Astrocyte (in vitro differentiated cells and primary cell): ENCODE results near the gene CERS6.

ENCODE experiments used
- EZH2 ChIP-seq: IDR thresholded peaks from 2 replicates; pipeline ENCODE4 v1.6.1; 2012; ENCODE audit warnings: mild to moderate bottlenecking, low read length, inconsistent platforms; ENCODE audit not compliant: insufficient read depth
- TF ChIP-seq, protein P1 (sequence below): IDR thresholded peaks from 2 replicates; pipeline ENCODE4 v1.5.1; 2011; ENCODE audit warnings: low read depth, mild to moderate bottlenecking, inconsistent platforms, low read length, moderate library complexity; ENCODE audit not compliant: insufficient read depth

DNA sequence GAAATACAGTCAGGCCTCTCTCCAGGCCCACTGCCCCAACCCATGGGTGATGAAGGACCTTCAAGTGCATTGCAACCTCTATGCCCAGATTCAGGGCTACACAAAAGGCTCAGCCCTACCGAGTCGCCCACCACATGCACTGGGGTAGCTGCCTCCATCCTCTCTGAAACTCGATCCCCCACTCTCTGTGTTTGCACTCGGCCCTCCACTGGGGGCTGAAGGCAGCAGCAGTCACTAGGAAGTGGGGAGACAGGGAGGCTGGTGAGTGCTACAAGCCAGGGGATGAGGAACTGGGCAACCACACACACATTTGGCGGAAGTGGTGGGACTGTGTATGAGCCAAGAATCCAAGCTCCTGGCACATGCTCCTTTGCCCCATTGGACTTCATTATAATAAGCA, 94.6 kb downstream of the CERS6 start:
- TF ChIP-seq, protein P1, sequence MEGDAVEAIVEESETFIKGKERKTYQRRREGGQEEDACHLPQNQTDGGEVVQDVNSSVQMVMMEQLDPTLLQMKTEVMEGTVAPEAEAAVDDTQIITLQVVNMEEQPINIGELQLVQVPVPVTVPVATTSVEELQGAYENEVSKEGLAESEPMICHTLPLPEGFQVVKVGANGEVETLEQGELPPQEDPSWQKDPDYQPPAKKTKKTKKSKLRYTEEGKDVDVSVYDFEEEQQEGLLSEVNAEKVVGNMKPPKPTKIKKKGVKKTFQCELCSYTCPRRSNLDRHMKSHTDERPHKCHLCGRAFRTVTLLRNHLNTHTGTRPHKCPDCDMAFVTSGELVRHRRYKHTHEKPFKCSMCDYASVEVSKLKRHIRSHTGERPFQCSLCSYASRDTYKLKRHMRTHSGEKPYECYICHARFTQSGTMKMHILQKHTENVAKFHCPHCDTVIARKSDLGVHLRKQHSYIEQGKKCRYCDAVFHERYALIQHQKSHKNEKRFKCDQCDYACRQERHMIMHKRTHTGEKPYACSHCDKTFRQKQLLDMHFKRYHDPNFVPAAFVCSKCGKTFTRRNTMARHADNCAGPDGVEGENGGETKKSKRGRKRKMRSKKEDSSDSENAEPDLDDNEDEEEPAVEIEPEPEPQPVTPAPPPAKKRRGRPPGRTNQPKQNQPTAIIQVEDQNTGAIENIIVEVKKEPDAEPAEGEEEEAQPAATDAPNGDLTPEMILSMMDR, result no peak
- no peak for TF ChIP-seq EZH2
